NB4 (cell line): Measurements from ENCODE around the gene CARD16.
A peak's percentile ranks its signal among the peaks of the same experiment; 100 is the strongest.

Source experiments
- DNase-seq: peaks from one replicate; pipeline ENCODE4 v3.0.0; 2010; ENCODE audit warnings: low read depth
- H3K4me3 ChIP-seq: one replicate; pipeline ENCODE4 v1.5.1; 2011; ENCODE audit warnings: mild to moderate bottlenecking, low read depth, low read length, moderate library complexity
- MYC ChIP-seq: IDR thresholded peaks from 2 replicates; pipeline ENCODE4 v1.6.1; 2011; ENCODE audit warnings: low read depth, low read length
- POLR2A ChIP-seq: IDR thresholded peaks from 2 replicates; pipeline ENCODE4 v1.6.1; 2011; ENCODE audit warnings: mild to moderate bottlenecking; ENCODE audit not compliant: insufficient read length; ENCODE audit errors: extremely low read depth
- TF ChIP-seq, protein P1 (sequence below): IDR thresholded peaks from 2 replicates; pipeline ENCODE4 v1.6.1; 2011; ENCODE audit warnings: low read depth, low read length
- TF ChIP-seq, protein P2 (sequence below): IDR thresholded peaks from one replicate; pipeline ENCODE4 v1.5.1; 2012; ENCODE audit warnings: low read depth, low read length

The CARD16 gene

DNA sequence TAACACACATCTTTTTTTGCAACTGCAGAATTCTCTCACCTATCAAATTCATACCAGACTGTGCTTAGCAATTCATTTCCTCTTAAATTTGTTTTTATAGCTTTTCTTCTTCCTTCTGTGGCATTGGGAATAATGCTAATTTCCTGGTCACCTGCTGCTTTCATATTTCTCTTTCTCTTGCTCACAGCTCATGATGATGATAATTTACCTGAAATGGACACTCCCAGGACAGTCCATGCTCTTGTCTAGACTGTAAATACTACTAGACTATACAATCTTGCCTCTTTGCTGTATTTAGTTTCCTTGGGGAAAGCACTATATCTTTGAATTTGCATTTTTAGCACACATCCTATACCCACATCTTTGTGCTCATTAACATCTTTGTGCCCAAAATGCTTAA is 37.7 kb downstream of the CARD16 start:
- TF ChIP-seq MYC: no peak
- TF ChIP-seq, protein P1, sequence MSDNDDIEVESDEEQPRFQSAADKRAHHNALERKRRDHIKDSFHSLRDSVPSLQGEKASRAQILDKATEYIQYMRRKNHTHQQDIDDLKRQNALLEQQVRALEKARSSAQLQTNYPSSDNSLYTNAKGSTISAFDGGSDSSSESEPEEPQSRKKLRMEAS: no peak
- TF ChIP-seq, protein P2, sequence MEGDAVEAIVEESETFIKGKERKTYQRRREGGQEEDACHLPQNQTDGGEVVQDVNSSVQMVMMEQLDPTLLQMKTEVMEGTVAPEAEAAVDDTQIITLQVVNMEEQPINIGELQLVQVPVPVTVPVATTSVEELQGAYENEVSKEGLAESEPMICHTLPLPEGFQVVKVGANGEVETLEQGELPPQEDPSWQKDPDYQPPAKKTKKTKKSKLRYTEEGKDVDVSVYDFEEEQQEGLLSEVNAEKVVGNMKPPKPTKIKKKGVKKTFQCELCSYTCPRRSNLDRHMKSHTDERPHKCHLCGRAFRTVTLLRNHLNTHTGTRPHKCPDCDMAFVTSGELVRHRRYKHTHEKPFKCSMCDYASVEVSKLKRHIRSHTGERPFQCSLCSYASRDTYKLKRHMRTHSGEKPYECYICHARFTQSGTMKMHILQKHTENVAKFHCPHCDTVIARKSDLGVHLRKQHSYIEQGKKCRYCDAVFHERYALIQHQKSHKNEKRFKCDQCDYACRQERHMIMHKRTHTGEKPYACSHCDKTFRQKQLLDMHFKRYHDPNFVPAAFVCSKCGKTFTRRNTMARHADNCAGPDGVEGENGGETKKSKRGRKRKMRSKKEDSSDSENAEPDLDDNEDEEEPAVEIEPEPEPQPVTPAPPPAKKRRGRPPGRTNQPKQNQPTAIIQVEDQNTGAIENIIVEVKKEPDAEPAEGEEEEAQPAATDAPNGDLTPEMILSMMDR: no peak
- TF ChIP-seq POLR2A: no peak
- no peak for DNase-seq
- H3K4me3 ChIP-seq: no peak overlapping the region

DNA sequence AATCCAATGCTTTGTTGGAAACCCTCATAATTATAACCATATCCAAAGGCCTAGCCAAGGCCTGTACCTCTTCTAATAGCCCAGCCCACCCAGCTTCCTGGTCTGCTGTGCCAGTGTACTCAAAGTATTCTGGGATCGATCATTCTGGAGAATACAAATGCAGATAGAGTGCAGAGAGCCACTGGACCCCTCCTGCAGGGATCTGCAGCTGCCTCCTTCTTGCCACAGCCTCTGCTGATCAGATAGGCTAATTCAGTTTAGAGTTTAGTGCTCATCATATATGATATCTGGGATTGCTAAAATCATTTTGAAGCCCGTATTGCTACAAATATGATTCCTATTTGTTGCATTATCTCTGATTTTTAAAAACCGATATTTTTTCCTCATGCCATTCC is 39.7 kb downstream of the CARD16 start:
- TF ChIP-seq, protein P1: no peak
- TF ChIP-seq MYC: no peak
- no peak for TF ChIP-seq POLR2A
- TF ChIP-seq, protein P2: no peak
- H3K4me3 ChIP-seq: no peak overlapping the region
- DNase-seq: no peak

DNA sequence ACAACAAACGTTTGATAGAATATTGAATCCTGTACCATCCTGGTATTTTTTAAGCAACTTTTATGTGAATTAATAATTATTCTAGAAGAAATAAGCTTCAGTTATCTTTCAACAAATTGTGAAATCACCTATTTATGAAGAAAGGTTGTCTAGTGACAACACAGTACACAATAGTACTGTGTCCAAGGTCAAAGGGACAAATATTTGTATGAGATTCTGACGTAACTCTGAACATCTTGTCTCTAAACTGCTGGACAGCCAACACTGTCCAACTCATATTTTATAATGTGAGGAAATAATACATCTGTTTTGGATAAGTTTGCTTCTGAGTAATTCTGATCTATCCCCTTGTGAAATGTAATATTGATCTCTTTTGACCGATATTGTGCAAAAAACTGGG is 41.1 kb downstream of the CARD16 start:
- no peak for DNase-seq
- H3K4me3 ChIP-seq: no peak overlapping the region
- TF ChIP-seq MYC (no peak), POLR2A (no peak)
- TF ChIP-seq, protein P2: no peak
- TF ChIP-seq, protein P1: no peak

DNA sequence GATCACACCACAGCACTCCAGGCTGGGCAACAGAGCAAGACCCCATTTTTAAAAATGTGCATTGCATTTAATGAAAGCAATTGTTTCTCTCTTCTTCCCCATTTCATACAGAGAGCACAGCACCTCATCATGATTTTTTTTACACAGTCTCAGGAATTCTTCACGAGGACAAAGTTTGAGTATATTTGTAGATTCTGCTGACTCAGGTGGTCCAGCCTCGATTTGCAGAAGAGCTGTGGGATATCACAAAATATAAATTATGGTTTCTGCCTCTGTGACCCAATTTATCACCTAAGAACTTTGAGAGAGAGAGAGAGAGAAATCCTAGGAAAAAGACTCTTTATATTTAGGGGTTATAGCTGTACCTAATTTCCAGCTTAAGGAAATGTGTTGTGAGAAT is 42.0 kb downstream of the CARD16 start:
- no peak for DNase-seq
- no peak overlapping the region for H3K4me3 ChIP-seq
- TF ChIP-seq POLR2A (no peak), MYC (no peak)
- TF ChIP-seq, protein P2: no peak
- TF ChIP-seq, protein P1: no peak

DNA sequence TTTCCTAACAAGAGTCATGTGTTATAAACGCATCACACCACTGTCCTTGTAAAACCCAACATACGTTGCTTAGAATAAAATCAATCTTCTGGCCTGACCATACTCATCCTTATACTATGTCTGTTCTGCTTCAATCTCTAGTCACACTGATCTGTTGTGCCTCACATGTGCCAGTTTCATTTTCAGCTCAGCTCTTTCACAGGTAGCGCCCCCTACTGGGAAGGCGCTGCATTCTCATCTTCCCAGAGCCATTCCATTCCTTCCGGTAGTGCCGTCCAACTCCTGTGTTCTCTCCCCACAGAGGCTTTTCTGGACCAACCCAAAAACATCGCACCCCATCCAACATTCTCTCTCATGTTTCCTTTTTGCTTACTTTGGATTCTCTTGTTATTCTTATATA is 44.3 kb downstream of the CARD16 start:
- peak; percentile 74 for TF ChIP-seq MYC
- TF ChIP-seq, protein P2: peak; percentile 90
- TF ChIP-seq, protein P1: peak; percentile 83
- TF ChIP-seq POLR2A: no peak
- DNase-seq: peak; percentile 62
- no peak overlapping the region for H3K4me3 ChIP-seq

DNA sequence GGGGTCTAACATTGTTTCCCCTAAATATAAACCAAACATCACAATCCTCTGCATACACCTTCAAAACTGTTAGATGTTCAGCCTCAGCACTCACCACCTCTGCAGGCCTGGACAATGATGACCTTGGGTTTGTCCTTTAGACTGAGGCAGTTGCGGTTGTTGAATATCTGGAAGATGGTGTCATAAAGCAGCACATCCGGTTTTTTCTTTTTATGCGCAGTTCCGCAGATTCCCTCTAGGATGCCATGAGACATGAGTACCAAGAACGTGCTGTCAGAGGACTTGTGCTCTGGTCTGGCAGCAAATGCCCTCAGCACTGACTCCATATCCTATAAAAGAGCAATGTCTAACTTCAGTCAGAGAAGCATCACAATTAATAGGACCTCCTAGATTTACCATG is 45.0 kb downstream of the CARD16 start:
- TF ChIP-seq POLR2A: no peak
- TF ChIP-seq, protein P2: peak; percentile 21
- H3K4me3 ChIP-seq: no peak overlapping the region
- peak; percentile 41 for DNase-seq
